Activated T-cell treated with anti-CD3 and anti-CD28 coated beads, Interleukin-2, amount 50 U/mL, for 72 hours (primary cell): Measurements from ENCODE around the gene WNT8A. TPM values are rescaled to one million over a fixed set of nuclear protein-coding genes. Genes with fewer than 3 reads are reported as not detected.

Source experiments
- ATAC-seq, 2 donors: fragments of 150-1000 bp; cut with Tn5 transposase; replicated peaks in 1 of 2; 2 replicates each; pipeline ENCODE4 v1.10.0; 2021; ENCODE audit warnings: moderate library complexity in 2 of 2, mild to moderate bottlenecking in 1 of 2
- DNase-seq, 2 donors: peaks; one replicate each; pipeline ENCODE4 v3.0.0; 2021 to 2022; ENCODE audit warnings: mixed read lengths in 1 of 2
- H3K27ac Mint-ChIP-seq: one replicate; pipeline ENCODE4 v1.8.0; 2022; ENCODE audit warnings: mild to moderate bottlenecking, moderate library complexity, mixed read lengths
- H3K27me3 Mint-ChIP-seq: one replicate; pipeline ENCODE4 v1.8.0; 2022; ENCODE audit warnings: low read depth, mixed read lengths
- H3K36me3 Mint-ChIP-seq, 2 donors: one replicate each; pipeline ENCODE4 v1.8.0; 2022; ENCODE audit warnings: mixed read lengths in 2 of 2, mild to moderate bottlenecking in 1 of 2; ENCODE audit not compliant: insufficient read depth in 2 of 2
- H3K4me1 Mint-ChIP-seq: one replicate; pipeline ENCODE4 v1.8.0; 2022; ENCODE audit warnings: low read depth, mixed read lengths
- H3K4me3 Mint-ChIP-seq, 2 donors: one replicate each; pipeline ENCODE4 v1.8.0; 2022; ENCODE audit warnings: mild to moderate bottlenecking in 2 of 2, mixed read lengths in 2 of 2, moderate library complexity in 2 of 2
- H3K9me3 Mint-ChIP-seq, 2 donors: one replicate each; pipeline ENCODE4 v1.8.0; 2022; ENCODE audit warnings: mixed read lengths in 2 of 2
- total RNA-seq, 2 donors: library from RNA; stranded (reverse); gene quantifications; one replicate each; pipeline ENCODE4 v1.2.3, GENCODE V29; 2022

WNT8A gene
- total RNA-seq, 2 donors from 2014 or later: not detected

DNA sequence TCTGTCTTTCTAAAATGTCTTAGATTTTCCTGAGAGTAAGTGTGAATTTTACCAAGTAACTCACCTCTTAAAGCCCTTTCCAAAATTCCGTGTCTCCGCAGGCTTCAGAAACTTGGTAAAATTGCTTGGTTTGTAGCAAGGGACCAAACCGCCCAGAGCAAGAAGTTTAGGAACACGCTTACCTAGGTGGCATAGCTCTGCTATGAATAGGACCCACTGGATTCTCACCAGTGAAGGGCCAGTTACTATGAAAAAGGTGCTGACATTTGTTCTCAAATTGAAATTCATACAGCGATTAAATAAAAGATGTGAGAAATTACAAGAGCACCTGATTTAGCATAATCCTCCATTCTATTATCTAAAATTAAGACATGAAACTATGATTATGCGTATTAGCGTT lies 48.7 kb downstream of the WNT8A start:
- Mint-ChIP-seq H3K27me3 (peaks cover 15% of the 10 kb centered on the region), H3K4me3 (peak overlapping the region in 1 of 2 donors; percentile 93), H3K4me1 (peaks cover 10% of the 10 kb centered on the region), H3K9me3 (no peaks in the 10 kb centered on the region), H3K36me3 (no peaks in the 10 kb centered on the region), H3K27ac (no peak overlapping the region)
- ATAC-seq (no peak), DNase-seq (no peak)

DNA sequence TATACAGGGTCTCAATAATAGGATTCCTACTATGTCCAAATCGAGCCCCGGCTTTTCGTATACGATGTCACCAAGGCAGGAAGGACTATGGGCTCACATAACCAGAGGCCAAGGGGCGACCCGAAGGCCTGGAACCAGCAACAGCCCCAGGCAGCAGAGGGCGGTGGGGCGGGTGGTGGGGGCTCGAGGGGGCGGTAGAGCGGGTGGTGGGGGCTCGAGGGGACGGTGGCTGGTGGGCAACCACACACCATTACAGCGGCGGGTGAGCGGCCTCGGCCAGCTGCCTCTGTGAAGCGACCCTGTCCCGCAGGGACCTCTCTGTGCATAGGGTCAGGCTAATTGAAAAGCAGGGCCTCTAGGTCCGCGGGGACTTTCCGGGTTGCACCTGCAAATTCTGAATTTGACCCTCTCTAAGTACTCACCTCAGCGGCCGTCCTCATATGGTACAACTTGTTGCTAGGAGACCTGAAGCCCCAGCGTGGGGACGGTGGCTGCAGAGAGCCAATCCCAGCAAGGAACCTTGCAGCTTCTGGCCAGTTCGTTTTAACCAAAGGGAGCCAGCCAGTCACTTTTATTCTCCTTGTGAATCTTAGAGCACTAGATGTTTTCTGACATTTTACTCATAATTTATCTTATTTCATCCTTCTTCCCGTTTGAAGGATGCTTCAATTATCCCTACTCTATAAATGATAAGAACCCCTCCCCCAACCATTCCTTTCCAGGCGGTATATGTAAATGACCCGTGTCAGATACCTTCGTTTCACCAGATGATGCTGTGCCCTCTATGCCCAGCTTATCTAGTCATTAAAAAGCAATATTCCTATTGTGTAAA lies 55.3 kb downstream of the WNT8A start, which contains the start of gene NME5:
Gene NME5, minus strand, starts transcription at position 480 of the 832 bp plus-strand sequence. CDS start 648 bp downstream, outside the sequence.
- H3K4me1 Mint-ChIP-seq: peaks cover 7% of the 10 kb centered on the region
- no peaks in the 10 kb centered on the region for H3K36me3 Mint-ChIP-seq
- peak; percentile 23 to 51 for ATAC-seq
- no peaks in the 10 kb centered on the region for H3K9me3 Mint-ChIP-seq
- no peaks in the 10 kb centered on the region for H3K27me3 Mint-ChIP-seq
- DNase-seq: peak; percentile 2 to 25
- H3K4me3 Mint-ChIP-seq: peak within 1 kb of the TSS in 1 of 2 donors; percentile 36
- H3K27ac Mint-ChIP-seq: no peak within 1 kb of the TSS

DNA sequence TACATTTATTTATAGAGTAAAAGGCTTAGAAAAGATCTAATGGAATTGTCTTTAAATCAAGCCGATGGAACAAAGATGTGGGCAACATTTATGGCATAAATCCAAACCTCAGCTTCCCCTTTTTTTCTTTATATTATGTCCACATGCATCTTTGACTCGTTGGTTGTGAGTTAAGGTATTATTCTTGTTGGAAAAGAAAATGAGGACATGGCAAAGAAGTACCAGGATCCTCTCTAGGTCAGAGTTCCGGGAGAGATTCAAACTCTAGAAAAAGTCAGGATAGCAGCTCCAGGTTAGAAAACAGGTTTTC lies 55.9 kb downstream of the WNT8A start:
- Mint-ChIP-seq H3K4me3 (no peak overlapping the region), H3K4me1 (peaks cover 7% of the 10 kb centered on the region), H3K9me3 (no peaks in the 10 kb centered on the region), H3K27me3 (no peaks in the 10 kb centered on the region), H3K36me3 (no peaks in the 10 kb centered on the region), H3K27ac (no peak overlapping the region)
- ATAC-seq: no peak
- DNase-seq: no peak

DNA sequence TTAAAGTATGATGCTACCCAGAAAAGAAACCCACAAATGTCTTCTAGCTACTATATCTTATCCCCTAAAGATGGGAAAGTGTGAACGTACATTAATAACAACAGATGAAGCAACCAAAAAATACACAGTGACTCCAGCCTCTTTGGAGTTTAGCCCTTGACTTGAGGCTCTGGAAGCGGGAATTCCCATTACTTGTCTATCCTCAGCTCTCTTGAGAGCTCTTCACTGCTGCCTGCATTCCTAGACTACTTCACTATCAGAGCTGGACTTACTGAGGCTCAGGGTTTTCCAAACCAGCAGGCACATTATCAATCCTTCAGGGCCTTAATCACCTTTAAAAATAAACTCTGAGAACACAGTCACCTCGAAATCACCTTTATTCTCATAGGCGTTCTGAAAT lies 56.4 kb downstream of the WNT8A start:
- no peaks in the 10 kb centered on the region for H3K36me3 Mint-ChIP-seq
- no peaks in the 10 kb centered on the region for H3K27me3 Mint-ChIP-seq
- H3K27ac Mint-ChIP-seq: no peak overlapping the region
- H3K4me3 Mint-ChIP-seq: no peak overlapping the region
- H3K4me1 Mint-ChIP-seq: peaks cover 7% of the 10 kb centered on the region
- H3K9me3 Mint-ChIP-seq: no peaks in the 10 kb centered on the region
- ATAC-seq (no peak), DNase-seq (no peak)

Other genes with a start within 250 kb of the WNT8A start
- gene MYOT, start 216.2 kb upstream of the WNT8A start, total RNA-seq: not detected
- under 1 TPM in 1 of 2 donors, not detected in 1; 0.74 TPM for gene PKD2L2, start 194.6 kb upstream of the WNT8A start, total RNA-seq
- gene FAM13B, start 51.0 kb upstream of the WNT8A start, total RNA-seq: 10 to 100 TPM; 19.3 to 20.5 TPM
- gene NME5, start 55.4 kb downstream of the WNT8A start, total RNA-seq: not detected
- gene BRD8, start 94.6 kb downstream of the WNT8A start, total RNA-seq: 10 to 100 TPM; 66.8 to 94.7 TPM
- gene KIF20A, start 95.1 kb downstream of the WNT8A start, total RNA-seq: 10 to 100 TPM; 39.9 to 50.4 TPM
- 10 to 100 TPM; 45.0 to 48.9 TPM for gene CDC23, start 129.3 kb downstream of the WNT8A start, total RNA-seq
- gene GFRA3, start 190.6 kb downstream of the WNT8A start, total RNA-seq: under 1 TPM in 1 of 2 donors, not detected in 1; 0.17 TPM
- 10 to 100 TPM; 22.6 to 30.1 TPM for gene CDC25C, start 247.8 kb downstream of the WNT8A start, total RNA-seq